GM06990 (cell line): Measurements from ENCODE around the gene DISC1.

ENCODE experiments used
- DNase-seq: peaks from one replicate; pipeline ENCODE4 v3.0.0-alpha.2; 2011; ENCODE audit not compliant: insufficient read length; ENCODE audit errors: extremely low read depth
- H3K27me3 ChIP-seq: replicated peaks from 2 replicates; pipeline ENCODE4 v1.6.0; 2011; ENCODE audit warnings: low read length; ENCODE audit not compliant: control insufficient read depth, insufficient read depth
- H3K36me3 ChIP-seq: 2 replicates; pipeline ENCODE4 v1.5.1; 2011; ENCODE audit warnings: low read length; ENCODE audit not compliant: control insufficient read depth, insufficient read depth
- H3K4me3 ChIP-seq: replicated peaks from 2 replicates; pipeline ENCODE4 v1.5.1; 2011; ENCODE audit warnings: low read depth, mild to moderate bottlenecking, control low read depth, low read length
- CTCF ChIP-seq: IDR thresholded peaks from 2 replicates; pipeline ENCODE4 v1.5.1; 2011; ENCODE audit warnings: low read length, control low read depth, mild to moderate bottlenecking, inconsistent platforms; ENCODE audit not compliant: insufficient read depth, poor library complexity, severe bottlenecking

The DISC1 gene

GRCh38 chr1:231913493-231913892 is 286.9 kb downstream of the DISC1 start:
- H3K27me3 ChIP-seq: no peaks in the 10 kb centered on the region; the same call in 1 of the 2 replicates
- no peak overlapping the region for H3K4me3 ChIP-seq
- DNase-seq: no peak
- no peak for TF ChIP-seq CTCF
- no peaks in the 10 kb centered on the region for H3K36me3 ChIP-seq

- DNase-seq: no peak
- no peak overlapping the region for H3K4me3 ChIP-seq
- TF ChIP-seq CTCF: no peak
Measured at GRCh38 chr1:231918239-231919015, 291.8 kb downstream of the DISC1 start.

GRCh38 chr1:231919239-231919885 is 292.8 kb downstream of the DISC1 start:
- TF ChIP-seq CTCF: no peak
- no peak overlapping the region for H3K4me3 ChIP-seq
- H3K36me3 ChIP-seq: no peaks in the 10 kb centered on the region
- peaks cover 1% of the 10 kb centered on the region; the same call in 1 of the 2 replicates for H3K27me3 ChIP-seq
- DNase-seq: no peak

More at GRCh38 chr1:231918239-231919015, 291.8 kb downstream of the DISC1 start:
- Histone ChIP-seq H3K27me3 (peaks cover under 1% of the 10 kb centered on the region; the same call in 1 of the 2 replicates), H3K36me3 (no peaks in the 10 kb centered on the region)

GRCh38 chr1:231919886-231920285 is 293.3 kb downstream of the DISC1 start:
- TF ChIP-seq CTCF: no peak
- peaks cover 1% of the 10 kb centered on the region; the same call in 1 of the 2 replicates for H3K27me3 ChIP-seq
- no peaks in the 10 kb centered on the region for H3K36me3 ChIP-seq
- DNase-seq: no peak
- no peak overlapping the region for H3K4me3 ChIP-seq

GRCh38 chr1:231921646-231922345 is 295.2 kb downstream of the DISC1 start:
- no peak for DNase-seq
- TF ChIP-seq CTCF: no peak

More at GRCh38 chr1:231921646-231922345, 295.2 kb downstream of the DISC1 start:
- H3K36me3 ChIP-seq: no peaks in the 10 kb centered on the region
- H3K27me3 ChIP-seq: peaks cover 1% of the 10 kb centered on the region; the same call in 1 of the 2 replicates
- no peak overlapping the region for H3K4me3 ChIP-seq
